ENCODE results near the gene USH2A. TPM values are rescaled to one million over a fixed set of nuclear protein-coding genes. Genes with fewer than 3 reads are reported as not detected.
A peak's percentile ranks its signal among the peaks of the same experiment; 100 is the strongest.
"Not testable (repeated sequence)": the region's sequence is repeated elsewhere in the genome, so short reads cannot be mapped to it uniquely, and the experiment has no call there.

USH2A gene
- total RNA-seq, 1 donor from 2014 or later, result 2.2 TPM

GRCh38 chr1:216049741-216050430 is 373.4 kb downstream of the USH2A start:
- DNase-seq (ENCODE audit: low spot score), result no peak

DNA sequence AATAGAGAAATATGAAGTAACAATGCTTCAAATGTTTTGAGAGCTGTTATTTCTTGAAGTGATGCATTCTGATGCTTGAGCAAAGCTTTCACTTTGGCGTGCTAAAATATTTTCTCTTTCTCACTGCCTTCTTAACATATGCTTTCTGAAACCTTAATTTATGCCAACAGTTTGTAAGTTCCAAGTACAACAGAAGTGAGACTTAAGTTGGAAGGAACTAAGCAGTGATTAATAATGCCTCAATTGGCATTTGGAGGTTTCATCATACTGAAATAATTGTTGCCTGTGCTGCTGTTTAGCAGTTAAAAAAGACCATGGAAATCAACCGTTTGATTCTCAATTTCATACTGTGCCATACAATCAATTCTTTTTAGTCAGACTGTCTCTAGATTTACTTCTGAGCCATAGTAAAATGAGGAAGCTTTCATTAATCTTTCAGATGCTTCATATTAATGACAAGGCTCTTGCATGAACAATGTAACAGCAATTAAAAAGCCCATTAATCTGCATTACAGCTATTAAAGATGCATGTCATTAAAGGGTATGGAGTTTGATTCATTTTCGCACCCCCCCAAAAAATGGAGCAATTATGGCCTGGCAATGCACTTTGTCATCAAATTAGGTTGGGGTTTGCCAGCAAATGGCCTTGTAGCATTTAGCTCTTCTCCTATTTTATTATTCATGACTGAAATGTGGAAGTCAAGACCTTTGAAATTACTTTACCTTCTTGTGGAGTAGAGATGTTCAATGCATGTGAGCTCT is 375.3 kb downstream of the USH2A start:
- DNase-seq (ENCODE audit: low spot score), result no peak

DNA sequence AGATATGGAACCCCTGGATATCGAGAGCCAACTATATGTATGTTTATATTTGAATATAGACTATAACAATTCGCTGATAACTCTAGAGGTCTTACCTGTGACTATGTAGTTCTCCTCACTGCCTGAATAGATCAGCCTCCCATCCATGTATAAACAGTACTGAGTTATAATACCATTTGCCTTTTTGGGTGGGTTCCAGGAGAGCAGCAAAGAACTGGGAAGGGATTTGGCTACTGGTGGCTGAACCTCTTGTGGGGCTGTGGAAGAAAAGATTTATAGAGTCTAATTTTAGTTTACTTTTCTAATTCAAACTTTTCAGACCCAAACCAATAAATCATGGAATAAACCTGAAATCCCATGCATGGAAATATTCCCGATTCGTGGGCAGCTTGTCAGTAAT is 376.9 kb downstream of the USH2A start:
- DNase-seq (ENCODE audit: low spot score), result no peak

DNA sequence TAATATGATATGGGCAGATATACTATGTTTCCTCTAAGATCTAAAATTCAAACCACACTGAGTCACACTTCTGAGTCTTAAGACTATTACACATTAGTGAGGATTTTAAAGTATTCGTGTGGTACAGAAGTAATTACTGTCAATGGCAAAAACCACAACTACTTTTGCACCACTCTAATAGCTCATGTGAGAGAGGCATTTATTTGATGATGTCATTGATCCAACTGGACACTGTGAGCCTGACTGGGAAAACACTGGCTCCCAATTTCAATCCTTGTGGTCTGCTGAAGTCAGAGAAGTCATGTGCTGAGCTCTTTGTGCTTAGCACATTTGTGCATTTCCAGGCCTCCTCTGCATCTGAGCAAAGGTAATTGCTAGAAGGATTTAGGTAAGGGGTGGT is 377.8 kb downstream of the USH2A start:
- DNase-seq (ENCODE audit: low spot score), result no peak

DNA sequence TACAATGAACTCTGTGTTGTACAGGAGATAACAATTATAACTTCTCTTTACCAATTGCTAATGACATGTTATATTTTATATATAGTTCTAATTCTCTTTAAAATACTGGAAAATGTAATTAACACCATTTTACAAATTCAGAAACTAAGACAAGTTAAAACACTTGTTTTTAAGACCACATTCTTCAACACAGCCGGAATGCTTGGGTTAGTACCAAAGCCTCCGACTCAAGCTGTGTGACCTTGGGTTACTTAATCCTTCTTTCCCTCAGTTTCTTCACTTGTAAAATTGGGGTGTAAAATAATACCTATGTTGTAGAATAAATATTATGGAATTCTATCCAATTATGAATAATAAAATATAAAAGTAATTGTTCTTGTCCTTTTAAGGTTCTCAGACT is 378.7 kb downstream of the USH2A start:
- DNase-seq (ENCODE audit: low spot score), result no peak

- DNase-seq (ENCODE audit: low spot score), result no peak
Measured at GRCh38 chr1:216034506-216034905, 388.7 kb downstream of the USH2A start.

DNA sequence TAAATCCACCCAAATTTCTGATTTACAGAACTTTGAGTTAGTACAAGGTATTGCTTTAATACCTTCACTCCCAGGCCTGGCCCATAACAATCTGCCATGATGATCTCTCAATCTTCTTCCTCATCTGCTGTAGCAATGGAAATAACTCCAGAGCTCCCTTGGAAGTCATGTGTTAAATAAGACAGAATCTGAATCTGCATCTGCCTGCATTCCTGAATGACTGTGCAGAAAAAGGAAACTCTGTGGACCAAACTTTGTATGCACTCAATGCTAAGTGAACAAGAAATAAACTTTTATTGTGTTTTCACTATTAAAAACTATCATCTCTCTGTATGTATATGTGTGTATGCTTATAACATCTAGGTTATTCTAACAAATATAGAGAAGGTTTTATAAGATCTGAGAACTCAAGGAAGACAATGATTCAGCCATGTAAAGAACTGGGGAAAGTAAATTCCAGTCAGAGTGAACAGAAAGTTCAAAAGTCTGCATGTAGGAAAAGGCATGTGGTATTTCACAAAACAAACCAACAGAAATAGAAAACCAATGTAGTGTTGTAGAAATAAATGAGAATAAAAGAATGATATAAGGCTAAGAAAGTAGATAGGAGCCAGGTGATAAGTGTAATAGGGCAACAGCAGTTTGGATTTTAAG is 390.2 kb downstream of the USH2A start:
- no peak for DNase-seq (ENCODE audit: low spot score)

- no peak for DNase-seq (ENCODE audit: low spot score)
Measured at GRCh38 chr1:216032284-216032683, 391.0 kb downstream of the USH2A start.

DNA sequence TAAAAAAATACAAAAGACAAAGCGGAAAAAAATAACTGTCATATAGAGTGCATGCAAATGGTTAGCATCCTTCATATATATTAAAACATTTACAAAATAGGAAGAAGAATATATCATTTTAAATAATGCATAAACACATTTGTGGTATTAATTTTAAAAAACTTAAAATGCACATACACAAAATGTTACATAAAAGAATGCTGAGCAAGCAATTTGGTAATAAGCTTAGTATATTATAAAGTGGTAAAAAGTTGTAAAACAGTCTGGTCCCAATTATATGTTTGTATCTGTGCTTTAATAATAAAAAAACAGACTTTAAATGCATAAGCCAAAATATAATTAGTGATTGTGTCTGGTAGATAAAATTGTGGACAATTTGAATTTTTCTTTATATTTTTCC is 394.6 kb downstream of the USH2A start:
- no peak for DNase-seq (ENCODE audit: low spot score)

DNA sequence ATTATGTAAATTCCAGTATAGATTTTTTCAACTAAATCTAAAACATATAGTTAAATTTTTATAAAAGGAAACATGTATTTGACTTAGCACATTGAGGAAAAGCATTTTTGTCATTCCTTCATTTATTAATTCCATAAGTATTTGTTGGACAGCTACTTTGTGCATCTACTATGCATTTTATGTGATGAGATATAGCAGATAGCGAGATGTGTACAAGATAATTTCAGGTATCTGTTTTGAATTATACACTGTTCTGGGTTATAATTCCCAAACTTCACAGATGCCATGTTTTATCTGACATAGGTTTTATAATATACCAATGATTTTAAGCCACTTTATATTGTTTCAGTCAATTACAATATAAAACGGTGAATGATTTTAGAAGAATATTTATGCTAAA is 398.7 kb downstream of the USH2A start:
- DNase-seq (ENCODE audit: low spot score), result no peak

- DNase-seq (ENCODE audit: low spot score), result no peak
Measured at GRCh38 chr1:216020743-216021345, 402.4 kb downstream of the USH2A start.

DNA sequence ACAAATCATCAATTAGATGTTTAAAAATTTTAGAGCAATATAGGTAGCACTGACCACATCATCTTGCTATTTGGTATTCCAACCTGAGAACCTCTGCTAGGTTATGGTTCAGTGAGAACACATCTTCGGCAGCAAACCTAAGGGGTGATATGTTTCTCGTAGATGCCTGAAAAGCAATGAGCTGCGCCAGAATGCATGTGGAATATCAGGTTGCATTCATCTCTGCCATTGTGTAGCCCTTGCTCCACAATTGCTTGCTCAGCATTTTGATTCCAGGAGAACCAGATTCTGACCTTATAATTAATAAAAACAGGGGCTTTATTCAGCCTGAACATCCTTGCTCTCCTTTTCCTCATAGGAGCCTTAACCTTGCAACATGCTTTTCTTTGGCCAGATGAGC is 408.1 kb downstream of the USH2A start:
- DNase-seq (ENCODE audit: low spot score), result no peak

DNA sequence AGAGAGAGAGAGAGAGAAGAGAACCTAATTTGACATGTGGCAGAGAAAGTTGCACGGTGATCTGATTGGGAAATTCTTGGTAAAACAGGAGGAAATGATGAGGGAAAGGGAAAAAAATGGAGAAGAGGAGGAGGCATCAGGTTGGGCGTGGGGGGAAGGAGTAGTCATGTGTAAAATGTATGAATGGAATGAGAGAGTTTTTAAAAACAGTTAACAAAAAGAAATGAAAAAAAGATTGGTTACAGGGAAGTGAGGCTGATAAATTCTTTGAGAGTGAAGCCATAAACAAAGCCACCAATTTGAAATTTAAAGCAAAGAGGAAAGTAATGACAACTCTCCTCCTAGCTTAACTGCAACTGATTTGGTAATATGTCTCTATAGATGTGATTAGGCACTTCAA is 409.2 kb downstream of the USH2A start:
- no peak for DNase-seq (ENCODE audit: low spot score)

DNA sequence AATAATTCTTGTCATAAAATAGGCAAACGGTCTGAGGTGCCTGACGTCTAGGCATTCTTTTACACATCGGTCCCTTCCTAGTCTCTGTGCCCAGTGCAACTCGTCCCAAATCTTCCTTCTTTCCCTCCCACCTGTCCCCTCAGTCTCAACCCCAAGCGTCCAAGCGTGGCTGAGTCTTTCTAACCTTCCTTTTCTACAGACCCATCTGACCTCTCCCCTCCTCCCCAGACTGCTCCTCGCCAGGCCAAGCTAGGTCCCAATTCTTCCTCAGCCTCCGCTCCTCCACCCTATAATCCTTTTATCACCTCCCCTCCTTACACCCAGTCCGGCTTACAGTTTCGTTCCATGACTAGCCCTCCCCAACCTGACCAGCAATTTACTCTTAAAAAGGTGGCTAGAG is 413.8 kb downstream of the USH2A start:
- DNase-seq (ENCODE audit: low spot score), result not testable (repeated sequence)

- no peak for DNase-seq (ENCODE audit: low spot score)
Measured at GRCh38 chr1:216005916-216006315, 417.3 kb downstream of the USH2A start.

GRCh38 chr1:215992620-215993019 is 430.6 kb downstream of the USH2A start:
- peak; percentile 35 for DNase-seq (ENCODE audit: low spot score)

- DNase-seq (ENCODE audit: low spot score), result no peak
Measured at GRCh38 chr1:215987092-215987875, 436.0 kb downstream of the USH2A start.

- no peak for DNase-seq (ENCODE audit: low spot score)
Measured at GRCh38 chr1:215986401-215986800, 436.8 kb downstream of the USH2A start.

GRCh38 chr1:215983680-215984079 is 439.6 kb downstream of the USH2A start:
- no peak for DNase-seq (ENCODE audit: low spot score)

DNA sequence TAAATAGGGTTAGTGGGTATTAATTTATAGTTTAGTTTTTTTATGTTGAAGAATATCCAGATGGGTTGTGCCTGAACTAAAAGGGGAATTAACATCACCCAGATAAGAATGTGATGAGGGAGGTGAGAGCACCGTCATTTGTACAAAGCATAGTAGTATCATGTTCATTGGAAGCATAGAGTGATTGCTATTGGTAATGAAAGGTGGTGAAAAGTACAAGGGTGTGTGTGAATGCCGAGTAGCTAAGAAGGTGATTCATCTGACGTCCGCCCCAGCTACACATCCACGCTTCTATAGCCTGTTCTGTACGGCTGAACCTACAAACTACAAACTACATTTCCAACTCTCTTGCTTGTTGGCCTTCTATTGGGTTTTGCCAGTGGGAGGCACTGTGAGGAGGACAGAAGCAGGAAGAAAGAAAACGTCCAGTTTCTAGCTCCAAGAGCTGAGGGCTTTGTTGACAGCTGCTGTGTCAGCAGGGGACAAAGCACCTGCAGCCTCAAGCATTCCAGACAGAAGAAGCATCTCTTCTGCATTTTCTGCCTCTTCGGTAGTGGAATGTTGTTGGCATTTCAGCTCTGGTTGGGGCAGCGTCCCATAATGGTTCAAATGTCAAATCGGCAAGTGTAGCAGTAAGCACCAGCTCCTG is 451.3 kb downstream of the USH2A start:
- DNase-seq (ENCODE audit: low spot score), result no peak

DNA sequence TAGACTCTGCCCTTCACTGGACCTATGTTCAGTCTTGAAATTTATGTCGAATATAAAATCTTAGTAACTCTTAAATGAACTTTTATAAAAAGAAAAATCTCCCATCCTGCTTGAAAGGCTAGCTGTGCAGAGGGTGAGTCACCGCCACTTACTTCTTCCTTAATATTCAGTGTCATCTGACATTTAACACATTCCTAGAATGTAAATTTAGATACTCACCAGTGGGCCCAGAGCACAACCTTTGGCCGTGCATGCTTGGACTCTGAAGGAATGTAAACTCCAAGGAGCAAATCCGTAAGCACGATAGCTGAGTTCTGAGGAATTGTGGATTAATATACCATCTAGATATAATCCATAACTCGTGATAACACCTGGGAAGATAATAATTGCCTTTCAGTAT is 452.8 kb downstream of the USH2A start:
- DNase-seq (ENCODE audit: low spot score), result no peak

Data from umbilical cord (tissue), 2 donors.